Endothelial cell of umbilical vein (primary cell): ENCODE results near the gene ZNF253. TPM values are rescaled to one million over a fixed set of nuclear protein-coding genes. Genes with fewer than 3 reads are reported as not detected.

Source experiments
- BruUV-seq: library from RNA; stranded (reverse); fragments of 400-500 nt; replicated peaks from 2 replicates; lab custom pipeline; 2021; lab: Mats Ljungman, UMichigan
- CTCF ChIA-PET: fragments of 300-600, 350-600 bp; sonication (Branson Sonifier 250); formaldehyde crosslinking; loops from one replicate; lab custom pipeline; 2021; ENCODE audit warnings: antibody characterized with exemption, inconsistent platforms; lab: Charles Lee
- POLR2A ChIA-PET: fragments of 300-600, 350-600 bp; sonication (Branson Sonifier 250); formaldehyde crosslinking; loops from one replicate; lab custom pipeline; 2021; ENCODE audit warnings: antibody characterized with exemption, inconsistent platforms; lab: Charles Lee
- DNase-seq: peaks from one replicate; pipeline ENCODE4 v3.0.0-alpha.2; 2011; ENCODE audit warnings: low read depth, low spot score
- FAIRE-seq: peaks from 2 replicates; lab custom pipeline; 2011; peaks lifted over from hg19 to GRCh38; lab: Jason Lieb, UNC
- H2AFZ ChIP-seq: 2 replicates; pipeline ENCODE4 v1.6.0; 2012; ENCODE audit warnings: low read depth, low read length, control low read depth, inconsistent platforms
- H3K27ac ChIP-seq: 2 replicates; pipeline ENCODE4 v1.5.1; 2011; ENCODE audit warnings: low read depth, mild to moderate bottlenecking, control low read depth, low read length, moderate library complexity; ENCODE audit not compliant: insufficient read depth
- H3K27me3 ChIP-seq, 2 experiments: 2 replicates each; pipeline versions ENCODE4 v1.6.0 to v1.6.1; 2011; ENCODE audit warnings: low read length in 2 of 2, mixed read lengths in 1 of 2; ENCODE audit not compliant: control insufficient read depth in 2 of 2, insufficient read depth in 2 of 2
- H3K36me3 ChIP-seq, 2 experiments: 2 replicates in 1 of 2; 3 replicates in 1 of 2; pipeline ENCODE4 v1.5.1; 2011; ENCODE audit warnings: low read length in 2 of 2, mild to moderate bottlenecking in 1 of 2, moderate library complexity in 1 of 2; ENCODE audit not compliant: control insufficient read depth in 2 of 2, insufficient read depth in 2 of 2; ENCODE audit errors: extremely low read depth in 1 of 2
- H3K4me1 ChIP-seq: 3 replicates; pipeline ENCODE4 v1.5.1; 2011; ENCODE audit warnings: mild to moderate bottlenecking, low read length; ENCODE audit not compliant: control insufficient read depth, insufficient read depth; ENCODE audit errors: extremely low read depth
- H3K4me2 ChIP-seq: 2 replicates; pipeline ENCODE4 v1.6.1; 2011; ENCODE audit warnings: low read length, control low read depth, mixed read lengths; ENCODE audit not compliant: insufficient read depth
- H3K4me3 ChIP-seq, 3 experiments: fragments of 200-600 bp in 1 of 3; sonication (generic), shearing (Covaris generic) in 1 of 3; replicated peaks in 1 of 3; 2 replicates each; pipeline ENCODE4 v1.5.1; 2011 to 2016; ENCODE audit warnings: control low read depth in 3 of 3, low read length in 3 of 3, mild to moderate bottlenecking in 2 of 3, inconsistent platforms in 1 of 3, low read depth in 1 of 3, moderate library complexity in 1 of 3; ENCODE audit not compliant: insufficient read depth in 1 of 3
- H3K79me2 ChIP-seq: 2 replicates; pipeline ENCODE4 v1.6.0; 2012; ENCODE audit warnings: low read length, inconsistent platforms; ENCODE audit not compliant: control insufficient read depth, insufficient read depth
- H3K9ac ChIP-seq: replicated peaks from 2 replicates; pipeline ENCODE3; 2011; ENCODE audit warnings: low read length, control low read depth; ENCODE audit not compliant: insufficient read depth; ENCODE audit errors: extremely low read depth
- H3K9me1 ChIP-seq: replicated peaks from 3 replicates; pipeline ENCODE4 v1.6.0; 2011; ENCODE audit warnings: mild to moderate bottlenecking, low read length; ENCODE audit not compliant: control insufficient read depth, insufficient read depth; ENCODE audit errors: extremely low read depth
- H3K9me3 ChIP-seq: replicated peaks from 2 replicates; pipeline ENCODE4 v1.5.1; 2012; ENCODE audit warnings: low read length, inconsistent platforms; ENCODE audit not compliant: control insufficient read depth, insufficient read depth
- H4K20me1 ChIP-seq: replicated peaks from 2 replicates; pipeline ENCODE3; 2011; ENCODE audit warnings: mild to moderate bottlenecking, low read length; ENCODE audit not compliant: control insufficient read depth, insufficient read depth; ENCODE audit errors: extremely low read depth
- CTCF ChIP-seq, 2 donors: IDR thresholded peaks; 1 replicate in 1 of 2; 2 replicates in 1 of 2; pipeline ENCODE4 v1.5.1; 2011; ENCODE audit warnings: low read length in 2 of 2, mild to moderate bottlenecking in 2 of 2, moderate library complexity in 2 of 2, control low read depth in 1 of 2, inconsistent platforms in 1 of 2, low read depth in 1 of 2; ENCODE audit not compliant: insufficient read depth in 1 of 2; ENCODE audit errors: extremely low read depth in 1 of 2
- EZH2 ChIP-seq: IDR thresholded peaks from 2 replicates; pipeline ENCODE4 v1.6.1; 2012; ENCODE audit warnings: borderline replicate concordance, low read depth, mild to moderate bottlenecking, moderate library complexity, low read length, inconsistent platforms; ENCODE audit not compliant: severe bottlenecking
- FOS ChIP-seq: IDR thresholded peaks from 2 replicates; pipeline ENCODE4 v1.6.1; 2011; ENCODE audit warnings: mild to moderate bottlenecking, low read length, moderate library complexity, borderline replicate concordance; ENCODE audit not compliant: insufficient read depth
- GATA2 ChIP-seq: IDR thresholded peaks from 2 replicates; pipeline ENCODE4 v1.7.0; 2011; ENCODE audit warnings: low read depth, mild to moderate bottlenecking, moderate library complexity, mixed read lengths, low read length; ENCODE audit not compliant: insufficient read length, insufficient read depth
- JUN ChIP-seq: IDR thresholded peaks from 2 replicates; pipeline ENCODE4 v1.6.1; 2011; ENCODE audit warnings: borderline replicate concordance, low read depth; ENCODE audit not compliant: insufficient read length, insufficient read depth
- MAX ChIP-seq: IDR thresholded peaks from 2 replicates; pipeline ENCODE4 v1.6.1; 2011; ENCODE audit not compliant: insufficient read depth, insufficient read length
- MYC ChIP-seq: IDR thresholded peaks from one replicate; pipeline ENCODE4 v1.6.1; 2011; ENCODE audit warnings: mild to moderate bottlenecking, low read depth, low read length
- POLR2A ChIP-seq: IDR thresholded peaks from 2 replicates; pipeline ENCODE4 v1.6.1; 2012; ENCODE audit warnings: low read depth, mild to moderate bottlenecking, control low read depth, low read length
- POLR2AphosphoS5 ChIP-seq: IDR thresholded peaks from 2 replicates; pipeline ENCODE4 v1.6.1; 2012; ENCODE audit warnings: low read depth, mild to moderate bottlenecking, control low read depth, low read length, moderate library complexity; ENCODE audit not compliant: insufficient read depth
- dilution Hi-C: fragments of 300-500 bp; cut with MboI; formaldehyde crosslinking; loops from one replicate; pipeline ENCODE4 v1.15.0; 2019; ENCODE audit warnings: low sequenced_read_pairs; ENCODE audit not compliant: extremely low pct_ligation_motif_present
- intact Hi-C: fragments of 100-400 bp; cut with micrococcal nuclease; formaldehyde crosslinking; loops from one replicate; pipeline ENCODE4 v1.10.0; 2022
- polyA plus RNA-seq, 4 experiments: library from polyadenylated mRNA; depleted of rRNA in 3 of 4; stranded (reverse) in 3 of 4; unstranded in 1 of 4; fragments of >200 nt; gene quantifications; 2 replicates each; pipeline versions ENCODE4 v1.2.1 to v1.2.3, GENCODE V29; 2011 to 2012; ENCODE audit warnings: missing spikeins in 1 of 4
- total RNA-seq: library from RNA; stranded (reverse); gene quantifications from 2 replicates; pipeline ENCODE4 v1.2.3, GENCODE V29; 2021

Gene ZNF253
- total and polyA plus RNA-seq, 2 donors (not counting 3 experiments of a cell fraction or from before 2014, with no cell fraction given), result 0.86 to 8.4 TPM

GRCh38 chr19:19860756-19861390, 4.8 kb upstream of the ZNF253 start:
- Histone ChIP-seq H3K36me3 (no peaks in the 10 kb centered on the region), H3K4me3 (no peak overlapping the region), H3K9me3 (peaks cover 2% of the 10 kb centered on the region), H4K20me1 (no peaks in the 10 kb centered on the region), H3K9ac (no peak overlapping the region), H3K27ac (no peak overlapping the region), H3K9me1 (no peaks in the 10 kb centered on the region), H2AFZ (no peak overlapping the region), H3K27me3 (no peaks in the 10 kb centered on the region), H3K79me2 (no peaks in the 10 kb centered on the region), H3K4me1 (no peaks in the 10 kb centered on the region), H3K4me2 (no peak overlapping the region)
- TF ChIP-seq JUN (no peak), MAX (no peak), MYC (no peak), EZH2 (no peak), FOS (no peak), CTCF (IDR thresholded peaks at IDR 0.05; ENCODE audit: extremely low read depth in 1 of 2, insufficient read depth in 1 of 2, low read depth in 1 of 2, low read length in 2 of 2) (no peak), POLR2AphosphoS5 (no peak), GATA2 (no peak), POLR2A (no peak)
- intact Hi-C loops, result no loop called here
- BruUV-seq, result no TSS peak
- DNase-seq (no peak), FAIRE-seq (no peak)
- dilution Hi-C loops, result no loop called here
- CTCF ChIA-PET, result no interaction called here
- POLR2A ChIA-PET, result interaction anchor here (0.6 kb wide), 1 partner anchor 119 kb away, joined by 4 read pairs; no protein-coding TSS in a partner anchor
